H1 (cell line): ENCODE data around the gene ZNF260. TPM values are rescaled to one million over a fixed set of nuclear protein-coding genes. Genes with fewer than 3 reads are reported as not detected.

Experiments used
- CTCF ChIA-PET: fragments of 300-600 bp; sonication (Branson Sonifier 250); formaldehyde crosslinking; loops from one replicate; lab custom pipeline; 2021; ENCODE audit not compliant: partially characterized antibody; lab: Charles Lee
- POLR2A ChIA-PET: fragments of 300-600 bp; sonication (Branson Sonifier 250); formaldehyde crosslinking; loops from one replicate; lab custom pipeline; 2021; ENCODE audit warnings: inconsistent platforms; ENCODE audit not compliant: partially characterized antibody; lab: Charles Lee
- DNase-seq, 2 experiments: peaks; one replicate each; pipeline versions ENCODE4 v3.0.0 to v3.0.0-alpha.2; 2010 to 2022; ENCODE audit warnings: low spot score in 2 of 2, low read depth in 1 of 2, mixed read lengths in 1 of 2
- FAIRE-seq: peaks from 2 replicates; lab custom pipeline; 2011; peaks lifted over from hg19 to GRCh38; lab: Jason Lieb, UNC
- H2AFZ ChIP-seq: 2 replicates; pipeline ENCODE4 v1.8.1; 2012; ENCODE audit warnings: low read length, inconsistent platforms
- H2AK5ac ChIP-seq: 2 replicates; pipeline ENCODE4 v1.6.1; 2013; ENCODE audit warnings: low read depth, low read length
- H2BK120ac ChIP-seq: replicated peaks from 2 replicates; pipeline ENCODE3; 2013; ENCODE audit warnings: low read depth, low read length, inconsistent platforms
- H2BK12ac ChIP-seq: 2 replicates; pipeline ENCODE4 v1.6.1; 2013; ENCODE audit warnings: low read depth, low read length
- H2BK15ac ChIP-seq: 2 replicates; pipeline ENCODE4 v1.6.1; 2013; ENCODE audit warnings: low read length
- H2BK20ac ChIP-seq: 2 replicates; pipeline ENCODE4 v1.6.1; 2013; ENCODE audit warnings: low read length
- H2BK5ac ChIP-seq: 2 replicates; pipeline ENCODE4 v1.6.1; 2013; ENCODE audit warnings: low read depth, low read length
- H3K14ac ChIP-seq: 2 replicates; pipeline ENCODE4 v1.6.1; 2013; ENCODE audit warnings: inconsistent platforms; ENCODE audit not compliant: insufficient read length
- H3K18ac ChIP-seq: 2 replicates; pipeline ENCODE4 v1.6.1; 2013; ENCODE audit warnings: low read length; ENCODE audit errors: extremely low read depth
- H3K23ac ChIP-seq: 2 replicates; pipeline ENCODE4 v1.6.1; 2013; ENCODE audit warnings: inconsistent platforms; ENCODE audit not compliant: insufficient read length
- H3K23me2 ChIP-seq: 2 replicates; pipeline ENCODE4 v1.6.1; 2013; ENCODE audit warnings: low read depth, low read length
- H3K27ac ChIP-seq: 2 replicates; pipeline ENCODE4 v1.6.1; 2011; ENCODE audit warnings: low read depth, low read length, inconsistent platforms
- H3K27me3 ChIP-seq, 4 experiments: replicated peaks in 1 of 4; 1 replicate in 1 of 4; 2 replicates in 3 of 4; pipeline versions ENCODE4 v1.6.1 to v1.8.1; 2011 to 2013; ENCODE audit warnings: low read length in 3 of 4, mild to moderate bottlenecking in 3 of 4, inconsistent platforms in 2 of 4, mixed read lengths in 2 of 4, moderate library complexity in 1 of 4; ENCODE audit not compliant: control insufficient read depth in 3 of 4, insufficient read depth in 3 of 4; ENCODE audit errors: extremely low read depth in 1 of 4
- H3K36me3 ChIP-seq, 4 experiments: 2 replicates each; pipeline versions ENCODE4 v1.6.1 to v1.8.1; 2011 to 2013; ENCODE audit warnings: mild to moderate bottlenecking in 4 of 4, low read length in 3 of 4, moderate library complexity in 2 of 4, control low read depth in 1 of 4, inconsistent platforms in 1 of 4; ENCODE audit not compliant: insufficient read depth in 4 of 4, control insufficient read depth in 2 of 4
- H3K4ac ChIP-seq: replicated peaks from 2 replicates; pipeline ENCODE3; 2013; ENCODE audit warnings: low read length, low read depth, mixed read lengths, inconsistent platforms; ENCODE audit not compliant: insufficient read length
- H3K4me1 ChIP-seq, 4 experiments: replicated peaks in 1 of 4; 1 replicate in 1 of 4; 2 replicates in 3 of 4; pipeline versions ENCODE4 v1.6.1 to v1.8.1; 2011 to 2013; ENCODE audit warnings: low read length in 3 of 4, inconsistent platforms in 2 of 4, mixed read lengths in 1 of 4; ENCODE audit not compliant: insufficient read depth in 4 of 4, control insufficient read depth in 3 of 4
- H3K4me2 ChIP-seq, 2 experiments: 2 replicates each; pipeline versions ENCODE4 v1.6.1 to v1.8.1; 2011 to 2013; ENCODE audit warnings: low read depth in 2 of 2, low read length in 2 of 2, control low read depth in 1 of 2, inconsistent platforms in 1 of 2, mild to moderate bottlenecking in 1 of 2; ENCODE audit not compliant: insufficient read depth in 1 of 2
- H3K4me3 ChIP-seq, 4 experiments: fragments of 200-600, 300-600 bp in 1 of 4; sonication (generic), shearing (Covaris generic), sonication (Bioruptor Twin) in 1 of 4; 2 replicates each; pipeline versions ENCODE4 v1.5.1 to v1.8.1; 2011 to 2016; ENCODE audit warnings: low read length in 4 of 4, low read depth in 3 of 4, control low read depth in 2 of 4, inconsistent platforms in 2 of 4, mild to moderate bottlenecking in 2 of 4, mixed read lengths in 1 of 4, moderate library complexity in 1 of 4; ENCODE audit not compliant: insufficient read depth in 2 of 4; ENCODE audit errors: extremely low read depth in 1 of 4
- H3K56ac ChIP-seq: replicated peaks from 2 replicates; pipeline ENCODE3; 2013; ENCODE audit warnings: low read depth, mild to moderate bottlenecking, mixed read lengths, low read length, inconsistent platforms; ENCODE audit not compliant: insufficient read length
- H3K79me1 ChIP-seq: 2 replicates; pipeline ENCODE4 v1.6.1; 2013; ENCODE audit warnings: low read depth, low read length, control low read depth
- H3K79me2 ChIP-seq, 2 experiments: 2 replicates each; pipeline versions ENCODE4 v1.6.1 to v1.8.1; 2012 to 2013; ENCODE audit warnings: low read length in 2 of 2, mild to moderate bottlenecking in 2 of 2, inconsistent platforms in 1 of 2; ENCODE audit not compliant: insufficient read depth in 2 of 2, control insufficient read depth in 1 of 2
- H3K9ac ChIP-seq, 4 experiments: replicated peaks in 1 of 4; 1 replicate in 1 of 4; 2 replicates in 3 of 4; pipeline versions ENCODE4 v1.6.1 to v1.8.1; 2011 to 2013; ENCODE audit warnings: low read depth in 3 of 4, low read length in 3 of 4, control low read depth in 2 of 4, mild to moderate bottlenecking in 2 of 4, moderate library complexity in 2 of 4, inconsistent platforms in 1 of 4; ENCODE audit errors: extremely low read depth in 1 of 4
- H3K9me3 ChIP-seq, 2 experiments: 2 replicates each; pipeline versions ENCODE4 v1.6.1 to v1.8.1; 2012 to 2013; ENCODE audit warnings: mild to moderate bottlenecking in 2 of 2, moderate library complexity in 2 of 2, control low read depth in 1 of 2, inconsistent platforms in 1 of 2, low read depth in 1 of 2, low read length in 1 of 2, mixed read lengths in 1 of 2; ENCODE audit not compliant: insufficient read depth in 2 of 2
- H4K20me1 ChIP-seq, 2 experiments: replicated peaks in 1 of 2; 2 replicates each; pipeline versions ENCODE3 to v1.8.1; 2011 to 2013; ENCODE audit warnings: inconsistent platforms in 2 of 2, low read length in 2 of 2, mild to moderate bottlenecking in 1 of 2; ENCODE audit not compliant: insufficient read depth in 2 of 2, control insufficient read depth in 1 of 2
- H4K5ac ChIP-seq: 2 replicates; pipeline ENCODE4 v1.6.1; 2013; ENCODE audit warnings: low read length, low read depth, mixed read lengths, inconsistent platforms; ENCODE audit not compliant: insufficient read length
- H4K8ac ChIP-seq: 2 replicates; pipeline ENCODE4 v1.8.0; 2013; ENCODE audit warnings: mild to moderate bottlenecking, moderate library complexity, low read length, inconsistent platforms; ENCODE audit not compliant: insufficient read depth; ENCODE audit errors: extremely low read depth
- H4K91ac ChIP-seq: replicated peaks from 2 replicates; pipeline ENCODE3; 2013; ENCODE audit warnings: low read length, mixed read lengths, inconsistent platforms; ENCODE audit not compliant: insufficient read length
- CBX8 ChIP-seq: fragments of 300-800, 300-1000 bp; sonication (generic); IDR thresholded peaks from 2 replicates; pipeline ENCODE4 v1.7.1; 2016; ENCODE audit warnings: low read depth, low read length, borderline replicate concordance
- EP300 ChIP-seq, 2 experiments: IDR thresholded peaks; 1 replicate in 1 of 2; 2 replicates in 1 of 2; pipeline ENCODE4 v1.6.1; 2011 to 2012; ENCODE audit warnings: low read depth in 2 of 2, low read length in 2 of 2, mild to moderate bottlenecking in 2 of 2, borderline replicate concordance in 1 of 2, inconsistent platforms in 1 of 2, moderate library complexity in 1 of 2
- GABPA ChIP-seq: IDR thresholded peaks from 2 replicates; pipeline ENCODE4 v1.6.1; 2011; ENCODE audit warnings: mild to moderate bottlenecking, low read length, moderate library complexity, borderline replicate concordance; ENCODE audit not compliant: insufficient read depth
- HDAC2 ChIP-seq, 2 experiments: fragments of 300-600 bp in 1 of 2; sonication (generic) in 1 of 2; IDR thresholded peaks; 2 replicates each; pipeline ENCODE4 v1.6.1; 2011 to 2012; ENCODE audit warnings: low read depth in 2 of 2, low read length in 2 of 2, mild to moderate bottlenecking in 2 of 2, moderate library complexity in 2 of 2, borderline replicate concordance in 1 of 2, inconsistent platforms in 1 of 2
- PHF8 ChIP-seq: fragments of 200-600 bp; sonication (generic); conservative IDR thresholded peaks from 2 replicates; pipeline ENCODE4 v1.7.1; 2012; ENCODE audit warnings: low read depth, mild to moderate bottlenecking, inconsistent platforms, low read length, moderate library complexity
- RAD21 ChIP-seq, 2 experiments: IDR thresholded peaks in 1 of 2; conservative IDR thresholded peaks in 1 of 2; 2 replicates each; pipeline ENCODE4 v1.6.1; 2011; ENCODE audit warnings: low read depth in 2 of 2, low read length in 2 of 2, improper control_type of control experiment in 1 of 2, inconsistent platforms in 1 of 2, mild to moderate bottlenecking in 1 of 2, moderate library complexity in 1 of 2
- RXRA ChIP-seq: IDR thresholded peaks from 2 replicates; pipeline ENCODE4 v1.6.1; 2011; ENCODE audit warnings: low read depth, mild to moderate bottlenecking, low read length, moderate library complexity; ENCODE audit not compliant: insufficient read depth
- SIRT6 ChIP-seq: IDR thresholded peaks from one replicate; pipeline ENCODE4 v1.7.1; 2012; ENCODE audit warnings: low read length, inconsistent platforms
- SIX5 ChIP-seq: IDR thresholded peaks from 2 replicates; pipeline ENCODE4 v1.6.1; 2011; ENCODE audit warnings: mild to moderate bottlenecking, low read depth, low read length
- WGBS, 2 experiments: shearing (Covaris generic) in 1 of 2; methylation state at CpG; one replicate each; pipeline versions ENCODE4 v1.1.6 to v1.1.7; 2013 to 2015; ENCODE audit warnings: low lambda C conversion rate in 2 of 2, mixed read lengths in 2 of 2, inconsistent platforms in 1 of 2, low coverage in 1 of 2, missing lambda C conversion rate in 1 of 2; ENCODE audit not compliant: insufficient replicate concordance in 2 of 2, insufficient coverage in 1 of 2, insufficient read length in 1 of 2; ENCODE audit errors: extremely low coverage in 1 of 2, missing lambda C conversion rate in 1 of 2; 5-methylcytosine and 5-hydroxymethylcytosine counted together
- polyA plus RNA-seq, 7 experiments: library from polyadenylated mRNA; depleted of rRNA in 3 of 7; stranded (reverse) in 5 of 7; unstranded in 2 of 7; fragments of >200 nt in 5 of 7; fragments of 200-250 nt in 2 of 7; gene quantifications; 1 replicate in 5 of 7; 2 replicates in 1 of 7; 4 replicates in 1 of 7; pipeline versions ENCODE4 v1.2.1 to v1.2.3, GENCODE V29; 2011 to 2013; ENCODE audit warnings: missing spikeins in 2 of 7, mixed read lengths in 2 of 7
- total RNA-seq: library from RNA; stranded (reverse); fragmentation: NEBNext Ultra II Directional; extraction: Animal tissue kit (Norgen Biotek cat#: 25700); gene quantifications from 2 replicates; pipeline ENCODE4 v1.2.1, GENCODE V29; 2021

ZNF260 gene
- total and polyA plus RNA-seq, 2 of the 8 experiments (the other 6 are each of a cell fraction or from before 2014, with no cell fraction given): 5.5 to 30.7 TPM

DNA sequence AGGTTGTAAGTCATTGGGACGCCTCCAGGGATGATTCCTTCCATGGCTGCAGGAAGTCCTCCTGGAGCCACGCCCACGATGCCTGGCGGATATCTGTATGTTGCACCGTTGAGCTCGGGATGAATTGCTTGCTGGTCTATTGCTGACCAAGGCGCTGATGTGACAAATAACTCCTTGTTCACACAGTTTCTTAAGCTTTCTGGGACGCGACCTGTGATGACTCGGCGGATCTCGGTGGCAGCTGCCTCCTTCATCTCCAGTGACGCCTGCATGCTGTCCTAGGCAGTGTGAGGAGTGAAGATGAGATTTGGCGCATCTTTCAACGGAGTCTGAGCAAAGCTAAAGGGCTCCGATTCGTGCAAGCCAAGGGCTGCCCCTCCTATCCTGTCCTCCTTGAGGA, 31.1 kb downstream of the ZNF260 start:
- H2AK5ac ChIP-seq: no peak overlapping the region
- no peak overlapping the region for H3K4me3 ChIP-seq
- H3K36me3 ChIP-seq: no peaks in the 10 kb centered on the region
- DNase-seq (no peak), FAIRE-seq (no peak)
- no peak overlapping the region for H3K27ac ChIP-seq
- H3K79me2 ChIP-seq: no peaks in the 10 kb centered on the region
- H2AFZ ChIP-seq: no peak overlapping the region
- no peak overlapping the region for H3K23ac ChIP-seq
- no peak overlapping the region for H3K56ac ChIP-seq
- H3K18ac ChIP-seq: no peak overlapping the region
- no peak overlapping the region for H2BK15ac ChIP-seq
- no peaks in the 10 kb centered on the region for H3K23me2 ChIP-seq
- no peak overlapping the region for H2BK5ac ChIP-seq
- H3K9ac ChIP-seq: no peak overlapping the region
- H2BK20ac ChIP-seq: no peak overlapping the region
- no peak overlapping the region for H2BK12ac ChIP-seq
- no peak overlapping the region for H4K91ac ChIP-seq
- no peak overlapping the region for H2BK120ac ChIP-seq
- H3K9me3 ChIP-seq: peaks cover 29 to 44% of the 10 kb centered on the region in 2 experiments
- no peak for TF ChIP-seq EP300 (IDR thresholded peaks at IDR 0.05; ENCODE audit: borderline replicate concordance in 1 of 2, low read depth in 2 of 2, low read length in 2 of 2)
- no peak for TF ChIP-seq RAD21 (IDR thresholded peaks at IDR 0.05 in 1 of 2, conservative IDR thresholded peaks at IDR 0.05 in 1 of 2; ENCODE audit: low read depth in 2 of 2, low read length in 2 of 2)
- TF ChIP-seq CBX8: no peak
- TF ChIP-seq SIRT6: no peak
- TF ChIP-seq SIX5: no peak
- no peak for TF ChIP-seq RXRA
- TF ChIP-seq GABPA: no peak
- no peak for TF ChIP-seq PHF8
- TF ChIP-seq HDAC2 (IDR thresholded peaks at IDR 0.05; ENCODE audit: borderline replicate concordance in 1 of 2, low read depth in 2 of 2, low read length in 2 of 2): no peak
- no peak overlapping the region for H4K8ac ChIP-seq
- H3K27me3 ChIP-seq: no peaks in the 10 kb centered on the region
- POLR2A ChIA-PET: interaction anchor here (1.4 to 1.8 kb wide), 3 partner anchors 9 to 30 kb away, joined by 3 to 5 read pairs (median 3); no protein-coding TSS in a partner anchor
- no peak overlapping the region for H3K14ac ChIP-seq
- 85% methylated on average over 17 of the region's 17 CpGs; no CpG with 5 or more reads in 1 of the 2 experiments for WGBS, 2 experiments
- no peaks in the 10 kb centered on the region for H4K20me1 ChIP-seq
- no peak overlapping the region for H3K4me2 ChIP-seq
- H3K79me1 ChIP-seq: no peaks in the 10 kb centered on the region
- no peak overlapping the region for H3K4ac ChIP-seq
- no peak overlapping the region for H4K5ac ChIP-seq
- CTCF ChIA-PET: no interaction called here
- H3K4me1 ChIP-seq: no peaks in the 10 kb centered on the region
